Measurements from ENCODE around the gene ETFB.

Gene ETFB

GRCh38 chr19:51342631-51343569, 23.3 kb downstream of the ETFB start:
- TF ChIP-seq TAF1 (IDR thresholded peaks at IDR 0.05; ENCODE audit: low read depth) = no peak
- no peak for TF ChIP-seq ZBTB7A (IDR thresholded peaks at IDR 0.05; ENCODE audit: low read depth)
- TF ChIP-seq YY1 (IDR thresholded peaks at IDR 0.05; ENCODE audit: low read depth) = no peak
- TF ChIP-seq REST (IDR thresholded peaks at IDR 0.05; ENCODE audit: low read depth) = no peak
- no peak for TF ChIP-seq EP300 (IDR thresholded peaks at IDR 0.05; ENCODE audit: borderline replicate concordance)
- TF ChIP-seq NFIC (IDR thresholded peaks at IDR 0.05) = no peak
- TF ChIP-seq TCF12 (IDR thresholded peaks at IDR 0.05; ENCODE audit: low read depth) = no peak
- no peak for TF ChIP-seq RAD21 (IDR thresholded peaks at IDR 0.05; ENCODE audit: low read depth)
- no peak for TF ChIP-seq CEBPB (IDR thresholded peaks at IDR 0.05)
- no peak for TF ChIP-seq CREB1 (IDR thresholded peaks at IDR 0.05; ENCODE audit: low read depth)
- no peak for TF ChIP-seq EGR1 (IDR thresholded peaks at IDR 0.05)
- TF ChIP-seq MAX (IDR thresholded peaks at IDR 0.05) = no peak
- TF ChIP-seq USF1 (IDR thresholded peaks at IDR 0.05) = no peak
- TF ChIP-seq FOXM1 (IDR thresholded peaks at IDR 0.05; ENCODE audit: borderline replicate concordance, low read depth) = no peak
- TF ChIP-seq TEAD4 (IDR thresholded peaks at IDR 0.05) = no peak

GRCh38 chr19:51341976-51342580, 24.1 kb downstream of the ETFB start, which contains the start of gene VSIG10L:
Gene VSIG10L, minus strand, starts transcription at chr19:51342139. Its CDS starts 15 bp downstream, at chr19:51342124.
- no peak for TF ChIP-seq CEBPB (IDR thresholded peaks at IDR 0.05)
- TF ChIP-seq REST (IDR thresholded peaks at IDR 0.05; ENCODE audit: low read depth) = 0 out of 2 replicates have a peak, but pooled peaks have one; percentile 33

- TF ChIP-seq TEAD4 (IDR thresholded peaks at IDR 0.05) = no peak
- TF ChIP-seq CREB1 (IDR thresholded peaks at IDR 0.05; ENCODE audit: low read depth) = no peak
- TF ChIP-seq RAD21 (IDR thresholded peaks at IDR 0.05; ENCODE audit: low read depth) = no peak
- no peak for TF ChIP-seq CEBPB (IDR thresholded peaks at IDR 0.05)
- no peak for TF ChIP-seq TAF1 (IDR thresholded peaks at IDR 0.05; ENCODE audit: low read depth)
- no peak for TF ChIP-seq ZBTB7A (IDR thresholded peaks at IDR 0.05; ENCODE audit: low read depth)
- no peak for TF ChIP-seq FOXM1 (IDR thresholded peaks at IDR 0.05; ENCODE audit: borderline replicate concordance, low read depth)
Observed at GRCh38 chr19:51341066-51341465, 25.1 kb downstream of the ETFB start.

- TF ChIP-seq CEBPB (IDR thresholded peaks at IDR 0.05) (no peak), NFIC (IDR thresholded peaks at IDR 0.05) (no peak), FOXM1 (IDR thresholded peaks at IDR 0.05; ENCODE audit: borderline replicate concordance, low read depth) (no peak), USF1 (IDR thresholded peaks at IDR 0.05) (peak; percentile 79), RAD21 (IDR thresholded peaks at IDR 0.05; ENCODE audit: low read depth) (no peak), REST (IDR thresholded peaks at IDR 0.05; ENCODE audit: low read depth) (no peak), MAX (IDR thresholded peaks at IDR 0.05) (peak; percentile 82; the same call in 1 of the 2 replicates), TCF12 (IDR thresholded peaks at IDR 0.05; ENCODE audit: low read depth) (no peak)
Observed at GRCh38 chr19:51339687-51340656, 26.2 kb downstream of the ETFB start.
